Panc1 (cell line): Measurements from ENCODE around the gene GNG3. TPM values are rescaled to one million over a fixed set of nuclear protein-coding genes. Genes with fewer than 3 reads are reported as not detected.

ENCODE experiments used
- ATAC-seq: fragments of 200-7000 bp; cut with Tn5 transposase; 2 replicates; pipeline ENCODE4 v1.9.1; 2020; ENCODE audit warnings: mild to moderate bottlenecking, moderate library complexity
- BruUV-seq: library from RNA; stranded (reverse); fragments of 400-500 nt; replicated peaks from 2 replicates; lab custom pipeline; 2021; lab: Mats Ljungman, UMichigan
- CTCF ChIA-PET: fragments of 300-600 bp; sonication (Branson Sonifier 250); formaldehyde crosslinking; loops from one replicate; lab custom pipeline; 2022; ENCODE audit warnings: antibody characterized with exemption; lab: Charles Lee
- POLR2A ChIA-PET: fragments of 300-600 bp; sonication (Branson Sonifier 250); formaldehyde crosslinking; loops from one replicate; lab custom pipeline; 2022; ENCODE audit warnings: antibody characterized with exemption; lab: Charles Lee
- DNase-seq: peaks from one replicate; pipeline ENCODE4 v3.0.0-alpha.2; 2010; ENCODE audit warnings: low read depth, low spot score
- H3K27ac ChIP-seq: 2 replicates; pipeline ENCODE4 v1.5.1; 2011; ENCODE audit warnings: mild to moderate bottlenecking, low read length, inconsistent platforms
- H3K27me3 ChIP-seq: fragments of 200-500 bp; sonication (Bioruptor generic); 2 replicates; pipeline ENCODE4 v1.6.0; 2014; ENCODE audit warnings: low read length, inconsistent platforms; ENCODE audit not compliant: control insufficient read depth, insufficient read depth
- H3K36me3 ChIP-seq: fragments of 200-500 bp; sonication (Bioruptor generic); 2 replicates; pipeline ENCODE4 v1.5.1; 2014; ENCODE audit warnings: inconsistent platforms, mild to moderate bottlenecking, low read length, moderate library complexity; ENCODE audit not compliant: control insufficient read depth, insufficient read depth
- H3K4me1 ChIP-seq: 2 replicates; pipeline ENCODE4 v1.5.1; 2011; ENCODE audit warnings: inconsistent platforms, mild to moderate bottlenecking, low read length, moderate library complexity; ENCODE audit not compliant: control insufficient read depth, insufficient read depth
- H3K4me3 ChIP-seq, 2 experiments: 2 replicates each; pipeline ENCODE4 v1.5.1; 2011 to 2012; ENCODE audit warnings: low read depth in 2 of 2, low read length in 2 of 2, mild to moderate bottlenecking in 2 of 2, inconsistent platforms in 1 of 2, moderate library complexity in 1 of 2
- H3K9me3 ChIP-seq: fragments of 200-500 bp; sonication (Bioruptor generic); 2 replicates; pipeline ENCODE4 v1.5.1; 2014; ENCODE audit warnings: low read depth, mild to moderate bottlenecking, inconsistent platforms, low read length, moderate library complexity; ENCODE audit not compliant: control insufficient read depth, insufficient read depth
- CTCF ChIP-seq: fragments of 450-650 bp; IDR thresholded peaks from 2 replicates; pipeline ENCODE4 v1.5.1; 2017; ENCODE audit warnings: mild to moderate bottlenecking
- POLR2AphosphoS5 ChIP-seq: IDR thresholded peaks from 2 replicates; pipeline ENCODE4 v1.6.1; 2012; ENCODE audit warnings: mild to moderate bottlenecking, low read depth, low read length, moderate library complexity
- SIN3A ChIP-seq: IDR thresholded peaks from 2 replicates; pipeline ENCODE4 v1.6.1; 2012; ENCODE audit warnings: low read depth, mild to moderate bottlenecking, low read length, moderate library complexity, borderline replicate concordance; ENCODE audit not compliant: insufficient read depth
- TCF7L2 ChIP-seq: IDR thresholded peaks from 2 replicates; pipeline ENCODE4 v1.6.1; 2011; ENCODE audit warnings: mild to moderate bottlenecking, low read depth, low read length, inconsistent platforms
- in situ Hi-C: cut with HindIII; loops from 2 replicates; pipeline ENCODE4 v1.10.0; 2016; ENCODE audit warnings: low sequenced_read_pairs, low pct_unique_long_range_greater_than_20kb
- intact Hi-C: fragments of 100-400 bp; cut with micrococcal nuclease; formaldehyde crosslinking; loops from one replicate; pipeline ENCODE4 v1.10.0; 2022; ENCODE audit not compliant: unreplicated experiment
- total RNA-seq: library from RNA; stranded (reverse); gene quantifications from one replicate; pipeline ENCODE4 v1.2.1, GENCODE V29; 2021; ENCODE audit not compliant: unreplicated experiment
- TF ChIP-seq, protein P1 (sequence below), 2 experiments: IDR thresholded peaks; 2 replicates each; pipeline ENCODE4 v1.6.1; 2011 to 2012; ENCODE audit warnings: low read depth in 2 of 2, control low read depth in 1 of 2, low read length in 1 of 2, mild to moderate bottlenecking in 1 of 2, moderate library complexity in 1 of 2; ENCODE audit not compliant: insufficient read depth in 1 of 2

The GNG3 gene
- total RNA-seq, 1 experiment from 2014 or later: not detected

GRCh38 chr11:62705413-62705812 lies 2.1 kb upstream of the GNG3 start:
- intact Hi-C loops: no loop called here
- Histone ChIP-seq H3K27ac (peak overlapping the region; percentile 89), H3K4me3 (peak overlapping the region; percentile 77 to 89), H3K36me3 (no peaks in the 10 kb centered on the region; the same call in 1 of the 2 replicates), H3K27me3 (no peaks in the 10 kb centered on the region), H3K9me3 (no peaks in the 10 kb centered on the region), H3K4me1 (peaks cover 23% of the 10 kb centered on the region)
- no peak for ATAC-seq
- ChIA-PET CTCF (interaction anchor here (1.0 kb wide), 1 partner anchor 24 kb away, joined by 3 read pairs; no protein-coding TSS in a partner anchor), POLR2A (interaction anchor here (0.5 to 0.6 kb wide), 2 partner anchors 67 to 95 kb away, joined by 3 to 8 read pairs; no protein-coding TSS in a partner anchor)
- BruUV-seq: no TSS peak
- in situ Hi-C loops: no loop called here
- TF ChIP-seq POLR2AphosphoS5 (no peak), TCF7L2 (no peak), SIN3A (no peak), CTCF (no peak)
- TF ChIP-seq, protein P1, sequence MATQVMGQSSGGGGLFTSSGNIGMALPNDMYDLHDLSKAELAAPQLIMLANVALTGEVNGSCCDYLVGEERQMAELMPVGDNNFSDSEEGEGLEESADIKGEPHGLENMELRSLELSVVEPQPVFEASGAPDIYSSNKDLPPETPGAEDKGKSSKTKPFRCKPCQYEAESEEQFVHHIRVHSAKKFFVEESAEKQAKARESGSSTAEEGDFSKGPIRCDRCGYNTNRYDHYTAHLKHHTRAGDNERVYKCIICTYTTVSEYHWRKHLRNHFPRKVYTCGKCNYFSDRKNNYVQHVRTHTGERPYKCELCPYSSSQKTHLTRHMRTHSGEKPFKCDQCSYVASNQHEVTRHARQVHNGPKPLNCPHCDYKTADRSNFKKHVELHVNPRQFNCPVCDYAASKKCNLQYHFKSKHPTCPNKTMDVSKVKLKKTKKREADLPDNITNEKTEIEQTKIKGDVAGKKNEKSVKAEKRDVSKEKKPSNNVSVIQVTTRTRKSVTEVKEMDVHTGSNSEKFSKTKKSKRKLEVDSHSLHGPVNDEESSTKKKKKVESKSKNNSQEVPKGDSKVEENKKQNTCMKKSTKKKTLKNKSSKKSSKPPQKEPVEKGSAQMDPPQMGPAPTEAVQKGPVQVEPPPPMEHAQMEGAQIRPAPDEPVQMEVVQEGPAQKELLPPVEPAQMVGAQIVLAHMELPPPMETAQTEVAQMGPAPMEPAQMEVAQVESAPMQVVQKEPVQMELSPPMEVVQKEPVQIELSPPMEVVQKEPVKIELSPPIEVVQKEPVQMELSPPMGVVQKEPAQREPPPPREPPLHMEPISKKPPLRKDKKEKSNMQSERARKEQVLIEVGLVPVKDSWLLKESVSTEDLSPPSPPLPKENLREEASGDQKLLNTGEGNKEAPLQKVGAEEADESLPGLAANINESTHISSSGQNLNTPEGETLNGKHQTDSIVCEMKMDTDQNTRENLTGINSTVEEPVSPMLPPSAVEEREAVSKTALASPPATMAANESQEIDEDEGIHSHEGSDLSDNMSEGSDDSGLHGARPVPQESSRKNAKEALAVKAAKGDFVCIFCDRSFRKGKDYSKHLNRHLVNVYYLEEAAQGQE (IDR thresholded peaks at IDR 0.05; ENCODE audit: insufficient read depth in 1 of 2, low read depth in 2 of 2, low read length in 1 of 2): no peak
- no peak for DNase-seq

GRCh38 chr11:62705880-62706849 lies 1.3 kb upstream of the GNG3 start:
- Histone ChIP-seq H3K4me1 (peaks cover 23% of the 10 kb centered on the region), H3K27me3 (no peaks in the 10 kb centered on the region), H3K27ac (peak overlapping the region; percentile 89), H3K36me3 (no peaks in the 10 kb centered on the region; the same call in 1 of the 2 replicates), H3K9me3 (no peaks in the 10 kb centered on the region), H3K4me3 (peak overlapping the region; percentile 77 to 89)
- ATAC-seq (peak; percentile 91), DNase-seq (no peak)
- CTCF ChIA-PET: interaction anchor here (1.0 kb wide), 1 partner anchor 25 kb away, joined by 3 read pairs; no protein-coding TSS in a partner anchor
- peak; percentile 94 for TF ChIP-seq POLR2AphosphoS5
- peak; percentile 74; the same call in 1 of the 2 replicates for TF ChIP-seq SIN3A
- TF ChIP-seq, protein P1 (IDR thresholded peaks at IDR 0.05; ENCODE audit: insufficient read depth in 1 of 2, low read depth in 2 of 2, low read length in 1 of 2): no peak
- TF ChIP-seq CTCF: no peak
- no peak; the same call in 1 of the 2 replicates for TF ChIP-seq TCF7L2
- intact Hi-C loops: no loop called here
- no TSS peak for BruUV-seq
- in situ Hi-C loops: no loop called here
- POLR2A ChIA-PET: interaction anchor here (0.6 kb wide), 1 partner anchor 1450 kb away, joined by 3 read pairs; no protein-coding TSS in a partner anchor
